ENCODE results near the gene LSAMP. TPM values are rescaled to one million over a fixed set of nuclear protein-coding genes. Genes with fewer than 3 reads are reported as not detected.

Gene LSAMP
- total RNA-seq, 6 experiments from 2014 or later = under 0.01 to 0.22 (median 0.12) TPM; not detected in 1

- Histone ChIP-seq H3K36me3 (no peaks in the 10 kb centered on the region), H3K27me3 (no peaks in the 10 kb centered on the region), H3K27ac (no peak overlapping the region), H3K9me3 (no peaks in the 10 kb centered on the region), H3K4me1 (no peaks in the 10 kb centered on the region), H3K4me3 (no peak overlapping the region)
- DNase-seq = no peak
- TF ChIP-seq POLR2A (IDR thresholded peaks at IDR 0.05) (no peak), CTCF (IDR thresholded peaks at IDR 0.05) (no peak)
- intact Hi-C loops (cut with DNase I) = no loop called here
- 65% methylated on average over 1 of the region's 1 CpG for WGBS (ENCODE audit: insufficient coverage, low coverage, low lambda C conversion rate, missing lambda C conversion rate)
- ATAC-seq = no peak
These were observed 613.4 kb downstream of the LSAMP start for GRCh38 chr3:115831864-115832263.

GRCh38 chr3:115830764-115831395 is 614.4 kb downstream of the LSAMP start:
- no peak overlapping the region for H3K27ac ChIP-seq
- 56% methylated on average over 6 of the region's 6 CpGs for WGBS (ENCODE audit: insufficient coverage, low coverage, low lambda C conversion rate, missing lambda C conversion rate)
- DNase-seq (no peak), ATAC-seq (no peak)
- H3K36me3 ChIP-seq = no peaks in the 10 kb centered on the region
- TF ChIP-seq CTCF (IDR thresholded peaks at IDR 0.05) = no peak
- TF ChIP-seq POLR2A (IDR thresholded peaks at IDR 0.05) = no peak
- H3K27me3 ChIP-seq = no peaks in the 10 kb centered on the region
- intact Hi-C loops (cut with DNase I) = no loop called here
- no peaks in the 10 kb centered on the region for H3K4me1 ChIP-seq
- no peaks in the 10 kb centered on the region for H3K9me3 ChIP-seq
- H3K4me3 ChIP-seq = no peak overlapping the region

GRCh38 chr3:115828401-115828800 is 616.9 kb downstream of the LSAMP start:
- H3K27me3 ChIP-seq = no peaks in the 10 kb centered on the region
- DNase-seq (no peak), ATAC-seq (peak in 1 of 4 donors; percentile 36)
- intact Hi-C loops (cut with DNase I) = no loop called here
- H3K4me1 ChIP-seq = peaks cover 0 to 4% (median 0%) of the 10 kb centered on the region in 4 donors
- H3K4me3 ChIP-seq = no peak overlapping the region
- no peaks in the 10 kb centered on the region for H3K9me3 ChIP-seq
- no peak overlapping the region for H3K27ac ChIP-seq
- no peaks in the 10 kb centered on the region for H3K36me3 ChIP-seq
- TF ChIP-seq POLR2A (IDR thresholded peaks at IDR 0.05) = no peak
- TF ChIP-seq CTCF (IDR thresholded peaks at IDR 0.05) = no peak
- 4% methylated on average over 3 of the region's 3 CpGs for WGBS (ENCODE audit: insufficient coverage, low coverage, low lambda C conversion rate, missing lambda C conversion rate)

GRCh38 chr3:115827495-115827894 is 617.8 kb downstream of the LSAMP start:
- TF ChIP-seq POLR2A (IDR thresholded peaks at IDR 0.05) (no peak), CTCF (IDR thresholded peaks at IDR 0.05) (no peak)
- Histone ChIP-seq H3K27ac (no peak overlapping the region), H3K4me3 (no peak overlapping the region), H3K4me1 (peaks cover 0 to 4% (median 0%) of the 10 kb centered on the region in 4 donors), H3K27me3 (no peaks in the 10 kb centered on the region), H3K9me3 (no peaks in the 10 kb centered on the region), H3K36me3 (no peaks in the 10 kb centered on the region)
- no peak for ATAC-seq
- no peak for DNase-seq
- WGBS (ENCODE audit: insufficient coverage, low coverage, low lambda C conversion rate, missing lambda C conversion rate) = 72% methylated on average over 2 of the region's 2 CpGs
- intact Hi-C loops (cut with DNase I) = no loop called here
